Cardiac muscle cell (in vitro differentiated cells and primary cell): Measurements from ENCODE around the gene B3GNT4. TPM values are rescaled to one million over a fixed set of nuclear protein-coding genes. Genes with fewer than 3 reads are reported as not detected.
"Not testable (repeated sequence)": the region's sequence is repeated elsewhere in the genome, so short reads cannot be mapped to it uniquely, and the experiment has no call there.

Experiments
- DNase-seq, 2 donors: peaks; one replicate each; pipeline versions ENCODE4 v3.0.0 to v3.0.0-alpha.2; 2010 to 2017; ENCODE audit warnings: low read depth in 1 of 2, low spot score in 1 of 2
- H3K27ac ChIP-seq: fragments of 200-600 bp; sonication (generic); 2 replicates; pipeline ENCODE4 v1.5.1; 2016
- H3K27me3 ChIP-seq: fragments of 200-600 bp; sonication (generic); 2 replicates; pipeline ENCODE4 v1.6.0; 2016; ENCODE audit warnings: control low read depth
- H3K36me3 ChIP-seq: fragments of 200-600 bp; sonication (generic); 2 replicates; pipeline ENCODE4 v1.5.1; 2016; ENCODE audit warnings: control low read depth
- H3K4me1 ChIP-seq: fragments of 200-600 bp; sonication (generic); 2 replicates; pipeline ENCODE4 v1.8.1; 2017; ENCODE audit warnings: low read depth, mild to moderate bottlenecking, mixed run types
- H3K4me3 ChIP-seq: fragments of 200-600 bp; sonication (generic); 2 replicates; pipeline ENCODE4 v1.5.1; 2016; ENCODE audit warnings: mild to moderate bottlenecking
- H3K9me3 ChIP-seq: fragments of 200-600 bp; sonication (generic); 2 replicates; pipeline ENCODE4 v1.5.1; 2017; ENCODE audit warnings: low read depth, mild to moderate bottlenecking, control low read depth
- CTCF ChIP-seq: IDR thresholded peaks from 2 replicates; pipeline ENCODE4 v1.5.1; 2012; ENCODE audit warnings: low read depth, mild to moderate bottlenecking, low read length
- polyA plus RNA-seq: library from polyadenylated mRNA; unstranded; fragments of >200 nt; fragmentation: Nextera tagmentation; extraction: Ambion mirVana; gene quantifications from 2 replicates; pipeline ENCODE4 v1.2.1, GENCODE V29; 2016
- total RNA-seq: library from RNA; depleted of rRNA; stranded (reverse); fragments of >200 nt; gene quantifications from 2 replicates; pipeline ENCODE4 v1.2.3, GENCODE V29; 2016

B3GNT4 gene
- total and polyA plus RNA-seq, 2 experiments from 2014 or later, result 0.12 to 2.2 TPM

- no peak overlapping the region for H3K4me3 ChIP-seq
- H3K9me3 ChIP-seq, result no peaks in the 10 kb centered on the region
- no peak for DNase-seq
- no peaks in the 10 kb centered on the region for H3K36me3 ChIP-seq
- H3K4me1 ChIP-seq, result no peaks in the 10 kb centered on the region
- H3K27me3 ChIP-seq, result no peaks in the 10 kb centered on the region
- no peak for TF ChIP-seq CTCF
- H3K27ac ChIP-seq, result no peak overlapping the region
Observed at GRCh38 chr12:122171399-122171798, 32.1 kb upstream of the B3GNT4 start.

GRCh38 chr12:122172262-122172939 is 31.1 kb upstream of the B3GNT4 start:
- DNase-seq, result no peak
- no peak overlapping the region for H3K4me3 ChIP-seq
- no peaks in the 10 kb centered on the region for H3K9me3 ChIP-seq
- H3K27me3 ChIP-seq, result no peaks in the 10 kb centered on the region
- no peak for TF ChIP-seq CTCF
- no peaks in the 10 kb centered on the region for H3K4me1 ChIP-seq
- no peak overlapping the region for H3K27ac ChIP-seq
- no peaks in the 10 kb centered on the region for H3K36me3 ChIP-seq

DNA sequence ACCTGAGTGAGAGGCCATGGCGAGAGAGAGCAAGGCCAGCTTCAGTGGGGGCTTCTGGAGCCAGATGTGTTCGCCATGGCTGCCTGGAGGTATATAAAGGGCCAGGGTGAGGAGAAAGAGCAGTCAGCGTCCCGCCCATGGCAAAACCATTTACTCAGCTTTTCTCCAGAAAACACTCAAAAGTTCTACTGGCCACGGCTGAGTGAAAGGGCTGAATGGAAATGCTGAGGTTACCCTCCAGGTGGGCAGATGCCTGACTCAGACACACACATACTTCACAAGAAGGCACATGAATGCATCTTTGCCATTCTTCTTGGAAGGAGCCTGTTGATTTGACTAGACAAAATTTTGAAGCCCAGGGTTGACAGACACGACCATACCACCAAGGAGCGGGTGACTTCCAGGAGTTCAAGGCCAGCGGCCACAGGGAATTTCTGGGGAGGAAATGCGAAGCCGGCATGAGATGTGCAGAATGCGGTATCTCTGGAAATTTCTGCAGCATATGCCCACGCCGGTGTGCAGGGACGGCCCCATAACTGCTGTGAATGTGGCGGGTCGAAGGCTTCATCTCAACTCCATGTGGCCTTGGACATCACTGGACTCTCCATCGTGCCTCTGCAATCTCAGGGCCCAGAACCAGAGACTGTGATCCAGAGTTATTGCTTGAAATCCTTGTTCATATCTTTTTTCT is 29.2 kb upstream of the B3GNT4 start, which contains the start of gene IL31:
TSS of gene IL31 (minus strand) at position 67 of the 691 bp plus-strand sequence. CDS start at position 18, 49 bp downstream.
- no peak for TF ChIP-seq CTCF
- Histone ChIP-seq H3K27me3 (no peaks in the 10 kb centered on the region), H3K27ac (no peak within 1 kb of the TSS), H3K4me1 (no peaks in the 10 kb centered on the region), H3K36me3 (no peaks in the 10 kb centered on the region), H3K9me3 (no peaks in the 10 kb centered on the region), H3K4me3 (no peak within 1 kb of the TSS)
- DNase-seq, result no peak

DNA sequence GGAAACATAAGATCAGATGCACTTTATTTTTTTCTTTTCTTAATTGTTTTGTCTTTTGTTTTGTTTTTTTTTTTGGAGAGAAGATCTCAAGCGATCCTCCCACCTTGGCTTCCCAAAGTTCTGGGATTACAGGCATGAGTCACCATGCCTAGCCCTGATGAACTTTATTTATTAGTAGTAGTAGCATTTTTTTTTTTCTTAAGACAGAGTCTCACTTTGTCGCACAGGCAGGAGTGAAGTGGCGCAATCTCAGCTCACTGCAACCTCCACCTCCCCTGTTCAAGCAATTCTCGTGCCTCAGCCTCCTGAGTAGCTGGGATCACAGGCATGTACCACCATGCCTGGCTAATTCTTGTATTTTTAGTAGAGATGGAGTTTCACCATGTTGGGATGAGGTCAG is 27.0 kb upstream of the B3GNT4 start:
- not testable (repeated sequence) for H3K36me3 ChIP-seq, H3K9me3 ChIP-seq, H3K27ac ChIP-seq, H3K27me3 ChIP-seq, DNase-seq, H3K4me1 ChIP-seq, H3K4me3 ChIP-seq

- Histone ChIP-seq H3K27me3 (peaks cover 14% of the 10 kb centered on the region), H3K9me3 (no peaks in the 10 kb centered on the region), H3K36me3 (no peaks in the 10 kb centered on the region), H3K4me3 (peak within 1 kb of the TSS; percentile 42), H3K4me1 (no peaks in the 10 kb centered on the region), H3K27ac (no peak within 1 kb of the TSS)
- DNase-seq, result peak; percentile 45 to 63
- TF ChIP-seq CTCF, result no peak
Observed at GRCh38 chr12:122182887-122183587, 20.5 kb upstream of the B3GNT4 start, which contains the start of gene LRRC43. TSS of gene LRRC43 (plus strand) at chr12:122183123. CDS start at chr12:122183145, 22 bp downstream.
